K562 (cell line): ENCODE results near the gene UGT8. TPM values are rescaled to one million over a fixed set of nuclear protein-coding genes. Genes with fewer than 3 reads are reported as not detected.

ENCODE experiments used
- ATAC-seq: fragments of 200-7000 bp; cut with Tn5 transposase; 3 replicates; pipeline ENCODE4 v1.9.1; 2020; ENCODE audit warnings: moderate library complexity
- BruUV-seq: library from RNA; stranded (reverse); fragments of 400-500 nt; replicated peaks from 2 replicates; lab custom pipeline; 2021; lab: Mats Ljungman, UMichigan
- CTCF ChIA-PET: fragments of 300-600 bp; formaldehyde crosslinking; extraction: SDS; loops from one replicate; lab custom pipeline; 2021; ENCODE audit warnings: low intra/inter-chr PET ratio; lab: Yijun Ruan, JAX
- POLR2A ChIA-PET: fragments of 300-600, 350-650 bp; sonication (Branson Sonifier 250); formaldehyde crosslinking; extraction: SDS; loops from one replicate; lab custom pipeline; 2021; ENCODE audit warnings: antibody characterized with exemption, inconsistent platforms; lab: Yijun Ruan, JAX
- DNase-seq, 4 experiments: peaks; one replicate each; pipeline versions ENCODE4 v3.0.0 to v3.0.0-alpha.2; 2011 to 2018; ENCODE audit warnings: low spot score in 3 of 4, mixed read lengths in 3 of 4; ENCODE audit errors: extremely low read depth in 1 of 4
- FAIRE-seq: peaks from 2 replicates; lab custom pipeline; 2011; peaks lifted over from hg19 to GRCh38; lab: Jason Lieb, UNC
- H2AFZ ChIP-seq: 2 replicates; pipeline ENCODE4 v1.6.0; 2011; ENCODE audit warnings: low read depth, low read length, control low read depth, inconsistent platforms
- H3K27ac ChIP-seq: fragments of 200-600 bp; 3 replicates; pipeline ENCODE4 v1.8.0; 2011; ENCODE audit warnings: low read depth, mild to moderate bottlenecking, control low read depth, inconsistent platforms, low read length, moderate library complexity, mixed read lengths; ENCODE audit errors: extremely low read depth
- H3K27me3 ChIP-seq, 2 experiments: fragments of 300-600 bp in 1 of 2; 2 replicates in 1 of 2; 3 replicates in 1 of 2; pipeline versions ENCODE4 v1.6.0 to v1.8.0; 2011; ENCODE audit warnings: inconsistent platforms in 2 of 2, low read length in 2 of 2, mild to moderate bottlenecking in 1 of 2, mixed read lengths in 1 of 2, moderate library complexity in 1 of 2; ENCODE audit not compliant: control insufficient read depth in 2 of 2, insufficient read depth in 2 of 2
- H3K36me3 ChIP-seq: fragments of 300-600 bp; 3 replicates; pipeline ENCODE4 v1.8.0; 2011; ENCODE audit warnings: mild to moderate bottlenecking, low read length, inconsistent platforms; ENCODE audit not compliant: control insufficient read depth, insufficient read depth
- H3K4me1 ChIP-seq, 2 experiments: fragments of 200-600 bp in 1 of 2; replicated peaks in 1 of 2; 2 replicates in 1 of 2; 3 replicates in 1 of 2; pipeline versions ENCODE4 v1.5.1 to v1.8.0; 2011; ENCODE audit warnings: inconsistent platforms in 2 of 2, low read length in 2 of 2, mild to moderate bottlenecking in 1 of 2, mixed read lengths in 1 of 2, moderate library complexity in 1 of 2; ENCODE audit not compliant: control insufficient read depth in 2 of 2, insufficient read depth in 2 of 2
- H3K4me2 ChIP-seq: 2 replicates; pipeline ENCODE4 v1.6.1; 2011; ENCODE audit warnings: low read length, control low read depth, inconsistent platforms, mixed read lengths; ENCODE audit not compliant: insufficient read depth
- H3K4me3 ChIP-seq: fragments of 200-600 bp; sonication (generic), shearing (Covaris generic); 2 replicates; pipeline ENCODE4 v1.5.1; 2016; ENCODE audit warnings: control low read depth, inconsistent platforms
- H3K79me2 ChIP-seq: fragments of 200-600 bp; 3 replicates; pipeline ENCODE4 v1.8.0; 2011; ENCODE audit warnings: low read length, inconsistent platforms; ENCODE audit not compliant: control insufficient read depth, insufficient read depth
- H3K9ac ChIP-seq, 2 experiments: 2 replicates each; pipeline versions ENCODE4 v1.6.0 to v1.6.1; 2011; ENCODE audit warnings: low read depth in 2 of 2, low read length in 2 of 2, control low read depth in 1 of 2, inconsistent platforms in 1 of 2, mild to moderate bottlenecking in 1 of 2, mixed read lengths in 1 of 2; ENCODE audit not compliant: insufficient read depth in 1 of 2
- H3K9me1 ChIP-seq: one replicate; pipeline ENCODE4 v1.6.0; 2011; ENCODE audit warnings: inconsistent platforms, mild to moderate bottlenecking, low read length, moderate library complexity; ENCODE audit not compliant: control insufficient read depth, insufficient read depth
- H3K9me3 ChIP-seq: replicated peaks from 2 replicates; pipeline ENCODE4 v1.5.1; 2011; ENCODE audit warnings: low read depth, low read length, inconsistent platforms; ENCODE audit not compliant: control insufficient read depth, insufficient read depth
- H4K20me1 ChIP-seq: replicated peaks from 2 replicates; pipeline ENCODE4 v1.6.1; 2011; ENCODE audit warnings: low read length, inconsistent platforms, mixed read lengths; ENCODE audit not compliant: control insufficient read depth, insufficient read depth
- C11orf30 ChIP-seq: fragments of 450-650 bp; IDR thresholded peaks from 2 replicates; pipeline ENCODE4 v1.6.1; 2016; ENCODE audit warnings: low read depth, mild to moderate bottlenecking
- CCNT2 ChIP-seq: IDR thresholded peaks from 2 replicates; pipeline ENCODE4 v1.6.1; 2011; ENCODE audit warnings: borderline replicate concordance, low read depth, mild to moderate bottlenecking, moderate library complexity, mixed read lengths, low read length; ENCODE audit not compliant: insufficient read length; ENCODE audit errors: extremely low read depth
- HOXB6 ChIP-seq: fragments of 250-450 bp; sonication (Bioruptor Pico); IDR thresholded peaks from 2 replicates; pipeline ENCODE4 v1.5.1; 2022; ENCODE audit warnings: mild to moderate bottlenecking, borderline replicate concordance
- LEF1 ChIP-seq: fragments of 450-650 bp; IDR thresholded peaks from 2 replicates; pipeline ENCODE4 v1.6.1; 2016; ENCODE audit warnings: mild to moderate bottlenecking
- MAFF ChIP-seq: IDR thresholded peaks from 2 replicates; pipeline ENCODE4 v1.6.1; 2012; ENCODE audit warnings: low read length, improper control_type of control experiment
- MAFG ChIP-seq: fragments of 450-650 bp; conservative IDR thresholded peaks from 2 replicates; pipeline ENCODE4 v1.6.1; 2016; ENCODE audit warnings: missing genetic modification characterization, missing compliant biosample characterization
- MAFK ChIP-seq: IDR thresholded peaks from 2 replicates; pipeline ENCODE4 v1.6.1; 2011; ENCODE audit warnings: low read length, improper control_type of control experiment
- PYGO2 ChIP-seq: fragments of 450-650 bp; IDR thresholded peaks from 2 replicates; pipeline ENCODE4 v1.6.1; 2016; ENCODE audit warnings: mild to moderate bottlenecking, missing genetic modification characterization, moderate library complexity, missing compliant biosample characterization
- XRCC5 ChIP-seq: fragments of 200-400 bp; formaldehyde crosslinking; IDR thresholded peaks from 2 replicates; pipeline ENCODE4 v1.6.1; 2017; ENCODE audit warnings: low read depth, mild to moderate bottlenecking, low read length
- ZKSCAN1 ChIP-seq: fragments of 150-350 bp; IDR thresholded peaks from 2 replicates; pipeline ENCODE4 v1.6.1; 2016; ENCODE audit warnings: low read depth, low read length
- ZNF146 ChIP-seq: IDR thresholded peaks from one replicate; pipeline ENCODE4 v1.6.1; 2018; ENCODE audit warnings: missing compliant biosample characterization; ENCODE audit not compliant: unreplicated experiment
- ZNF316 ChIP-seq: fragments of 450-650 bp; IDR thresholded peaks from 2 replicates; pipeline ENCODE4 v1.6.1; 2016
- in situ Hi-C: fragments of 300-500 bp; cut with MboI; formaldehyde crosslinking; loops from 4 replicates; pipeline ENCODE4 v1.15.0; 2018; ENCODE audit warnings: inconsistent platforms, mixed read lengths
- intact Hi-C: fragments of 100-400 bp; cut with micrococcal nuclease; formaldehyde crosslinking; loops from 2 replicates; pipeline ENCODE4 v1.14.2; 2022
- polyA plus RNA-seq, 8 experiments: library from polyadenylated mRNA; depleted of rRNA in 4 of 8; stranded (reverse) in 5 of 8; unstranded in 3 of 8; fragments of >200 nt; fragmentation: Nextera tagmentation in 2 of 8; fragmentation: Illumina TruSeq in 1 of 8; extraction: Ambion mirVana in 2 of 8; extraction: Trizol in 1 of 8; gene quantifications; 2 replicates each; pipeline versions ENCODE4 v1.2.1 to v1.2.3, GENCODE V29; 2011 to 2014; ENCODE audit warnings: inconsistent platforms in 1 of 8, missing spikeins in 1 of 8
- total RNA-seq, 7 experiments: library from RNA; depleted of rRNA in 6 of 7; stranded (reverse); fragments of >200 nt in 6 of 7; fragmentation: Illumina TruSeq in 2 of 7; extraction: Trizol in 2 of 7; gene quantifications; 2 replicates each; pipeline versions ENCODE4 v1.2.1 to v1.2.3, GENCODE V29; 2011 to 2021; ENCODE audit warnings: low replicate concordance in 1 of 7

The UGT8 gene
- total and polyA plus RNA-seq, 9 of the 15 experiments (the other 6 are each of a cell fraction or from before 2014, with no cell fraction given) = 3.0 to 10.7 (median 6.0) TPM

DNA sequence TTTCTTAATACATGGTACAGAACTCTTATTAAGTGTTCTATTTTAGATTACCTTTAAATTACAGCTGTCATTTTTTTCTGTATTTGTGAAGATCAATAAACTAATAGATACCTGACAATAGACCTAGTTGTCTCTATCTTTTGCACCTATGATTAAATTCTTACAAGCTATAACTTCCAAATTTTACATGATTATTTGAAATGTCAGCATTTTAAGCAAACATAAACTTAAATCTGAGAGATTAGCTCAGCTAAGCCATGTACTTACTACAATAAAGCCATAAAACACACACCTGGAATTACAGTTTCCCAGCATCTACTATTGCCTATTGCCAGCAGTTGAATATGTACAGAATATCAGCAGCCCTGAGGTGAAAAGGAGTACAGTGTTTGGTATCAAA, 118.8 kb downstream of the UGT8 start:
- Histone ChIP-seq H3K27me3 (no peaks in the 10 kb centered on the region), H3K4me3 (no peak overlapping the region), H3K4me2 (no peak overlapping the region), H3K79me2 (no peaks in the 10 kb centered on the region), H3K9ac (no peak overlapping the region), H3K27ac (no peak overlapping the region), H3K9me1 (no peaks in the 10 kb centered on the region), H2AFZ (no peak overlapping the region), H4K20me1 (no peaks in the 10 kb centered on the region), H3K36me3 (no peaks in the 10 kb centered on the region), H3K9me3 (no peaks in the 10 kb centered on the region), H3K4me1 (no peaks in the 10 kb centered on the region)
- ATAC-seq = no peak
- in situ Hi-C loops = no loop called here
- DNase-seq = no peak
- intact Hi-C loops = no loop called here
- FAIRE-seq = no peak
- peak; percentile 38; the same call in 1 of the 2 replicates for TF ChIP-seq C11orf30
- 0 out of 2 replicates have a peak, but pooled peaks have one; percentile 9 for TF ChIP-seq MAFG (tag)
- TF ChIP-seq ZNF316 = peak; percentile 68
- TF ChIP-seq MAFK = no peak
- no peak for TF ChIP-seq ZNF146 (CRISPR knock-in tag)
- TF ChIP-seq ZKSCAN1 = no peak
- TF ChIP-seq LEF1 = no peak
- TF ChIP-seq HOXB6 (CRISPR knock-in tag) = no peak
- no peak for TF ChIP-seq PYGO2 (tag)
- TF ChIP-seq CCNT2 = no peak
- TF ChIP-seq XRCC5 = no peak
- TF ChIP-seq MAFF = peak; percentile 37; the same call in 1 of the 2 replicates
- POLR2A ChIA-PET = no interaction called here
- no TSS peak for BruUV-seq
- CTCF ChIA-PET = no interaction called here
